GM21737 (cell line): ENCODE data around the gene TFEC.
A peak's percentile ranks its signal among the peaks of the same experiment; 100 is the strongest.
"Not testable (repeated sequence)": the region's sequence is repeated elsewhere in the genome, so short reads cannot be mapped to it uniquely, and the experiment has no call there.

ENCODE experiments used
- ATAC-seq: cut with Tn5 transposase; IDR thresholded peaks from one replicate; pipeline ENCODE4 v1.9.1; 2021; ENCODE audit warnings: mild to moderate bottlenecking, moderate library complexity; ENCODE audit not compliant: unreplicated experiment

The TFEC gene

DNA sequence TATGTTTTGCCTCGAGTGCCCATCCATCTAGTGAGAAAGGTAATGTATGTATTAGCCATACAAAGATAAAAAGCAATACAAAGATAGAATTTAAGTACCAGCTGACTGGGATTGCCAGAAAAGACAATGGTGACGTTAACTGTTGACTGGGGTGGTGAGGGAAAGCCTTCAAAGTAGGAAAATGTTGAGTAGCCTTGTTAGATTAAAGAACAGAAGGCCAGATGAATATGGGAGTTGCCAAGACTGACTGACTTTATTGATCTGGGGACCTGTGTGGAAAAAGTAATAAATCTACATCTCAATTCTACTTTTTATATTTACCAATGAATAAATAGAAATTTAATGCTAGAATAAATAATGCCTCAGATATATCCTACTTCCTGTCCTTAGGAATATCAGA, 97.7 kb downstream of the TFEC start:
- no peak for ATAC-seq

DNA sequence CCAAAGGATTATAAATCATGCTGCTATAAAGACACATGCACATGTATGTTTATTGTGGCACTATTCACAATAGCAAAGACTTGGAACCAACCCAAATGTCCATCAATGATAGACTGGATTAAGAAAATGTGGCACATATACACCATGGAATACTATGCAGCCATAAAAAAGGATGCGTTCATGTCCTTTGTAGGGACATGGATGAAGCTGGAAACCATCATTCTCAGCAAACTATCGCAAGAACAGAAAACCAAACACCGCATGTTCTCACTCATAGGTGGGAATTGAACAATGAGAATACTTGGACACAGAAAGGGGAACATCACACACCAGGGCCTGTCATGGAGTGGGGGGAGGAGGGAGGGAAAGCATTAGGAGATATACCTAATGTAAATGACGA, 100.4 kb downstream of the TFEC start:
- ATAC-seq, result not testable (repeated sequence)

DNA sequence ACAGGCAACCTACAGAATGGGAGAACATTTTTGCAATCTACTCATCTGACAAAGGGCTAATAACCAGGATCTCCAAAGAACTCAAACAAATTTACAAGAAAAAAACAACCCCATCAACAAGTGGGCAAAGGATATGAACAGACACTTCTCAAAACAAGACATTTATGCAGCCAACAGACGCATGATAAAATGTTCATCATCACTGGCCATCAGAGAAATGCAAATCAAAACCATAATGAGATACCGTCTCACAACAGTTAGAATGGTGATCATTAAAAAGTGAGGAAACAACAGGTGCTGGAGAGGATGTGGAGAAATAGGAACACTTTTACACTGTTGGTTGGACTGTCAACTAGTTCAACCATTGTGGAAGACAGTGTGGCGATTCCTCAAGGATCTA, 100.8 kb downstream of the TFEC start:
- ATAC-seq, result not testable (repeated sequence)

DNA sequence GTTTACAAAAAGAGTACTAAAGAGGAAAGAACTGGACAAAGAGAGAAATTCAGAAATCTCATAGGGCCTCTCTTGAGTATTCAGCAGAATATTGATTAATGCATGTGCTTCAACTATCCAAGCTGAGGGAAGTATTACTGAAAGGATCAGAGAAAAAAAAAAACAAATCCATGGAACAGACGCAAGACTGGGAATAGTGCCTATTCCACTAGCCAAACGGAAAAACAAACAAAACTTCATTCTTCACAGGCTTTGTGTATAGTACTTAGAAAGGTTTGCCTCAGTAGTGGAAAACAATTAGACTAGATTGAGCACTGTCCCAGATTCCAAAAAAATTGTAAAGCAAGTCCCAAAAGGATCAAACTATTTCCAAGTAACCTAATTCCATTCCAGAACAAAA, 106.2 kb downstream of the TFEC start:
- ATAC-seq, result no peak

DNA sequence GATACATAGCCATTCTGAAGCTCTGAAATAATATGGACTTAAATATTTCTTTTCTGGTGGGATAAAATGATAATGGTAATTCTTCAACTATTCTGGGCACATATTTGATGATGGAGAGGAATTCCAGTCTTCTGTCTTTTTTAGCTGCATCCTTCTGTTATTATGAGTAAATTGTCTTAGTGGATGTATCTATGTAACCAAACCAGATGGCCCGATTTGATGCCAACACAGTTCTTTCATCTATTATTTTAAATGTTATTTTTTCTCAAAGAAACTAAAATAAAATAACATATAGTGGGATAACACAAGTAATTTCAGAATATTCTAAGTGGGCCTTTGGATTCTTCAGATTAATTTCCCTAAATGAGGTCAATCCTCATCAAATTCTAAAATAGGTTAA, 110.2 kb downstream of the TFEC start:
- ATAC-seq, result no peak

DNA sequence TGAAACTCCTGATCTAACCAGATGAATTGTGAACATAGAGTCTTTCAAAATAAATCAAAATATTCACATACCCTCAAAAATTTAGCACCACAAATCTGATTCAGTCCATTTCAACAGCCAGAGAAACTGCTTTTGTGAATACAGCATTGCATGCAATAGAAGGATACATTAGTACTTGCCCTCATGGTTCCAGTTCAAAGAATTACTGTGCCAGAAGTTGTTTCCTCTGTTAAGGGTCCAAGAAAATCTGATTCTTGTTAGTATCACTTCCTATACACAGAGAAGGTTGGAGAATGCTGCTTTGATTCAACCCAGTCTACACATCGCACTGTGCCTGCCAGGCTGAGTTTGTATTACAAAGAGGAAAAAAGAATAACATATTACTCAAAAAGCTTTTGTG, 115.6 kb downstream of the TFEC start:
- ATAC-seq, result no peak

DNA sequence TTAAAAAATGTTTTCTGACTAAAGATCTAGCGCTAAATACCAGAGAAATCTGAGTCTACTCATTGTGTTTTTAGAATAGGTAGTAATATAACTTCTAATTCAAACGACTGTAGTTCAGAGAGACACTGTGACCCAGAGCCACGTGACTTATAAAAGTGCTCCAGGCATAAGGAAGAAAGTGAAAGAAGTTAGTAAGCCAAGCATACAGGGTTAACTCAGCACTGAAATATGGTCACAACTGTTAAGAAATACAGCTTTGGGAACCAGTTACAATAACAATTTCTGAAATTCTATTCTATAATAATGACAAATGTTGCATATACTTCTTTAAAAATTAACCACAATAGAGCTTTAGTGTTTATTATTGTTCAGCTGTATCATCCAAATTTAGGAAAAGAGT, 119.1 kb downstream of the TFEC start:
- no peak for ATAC-seq

DNA sequence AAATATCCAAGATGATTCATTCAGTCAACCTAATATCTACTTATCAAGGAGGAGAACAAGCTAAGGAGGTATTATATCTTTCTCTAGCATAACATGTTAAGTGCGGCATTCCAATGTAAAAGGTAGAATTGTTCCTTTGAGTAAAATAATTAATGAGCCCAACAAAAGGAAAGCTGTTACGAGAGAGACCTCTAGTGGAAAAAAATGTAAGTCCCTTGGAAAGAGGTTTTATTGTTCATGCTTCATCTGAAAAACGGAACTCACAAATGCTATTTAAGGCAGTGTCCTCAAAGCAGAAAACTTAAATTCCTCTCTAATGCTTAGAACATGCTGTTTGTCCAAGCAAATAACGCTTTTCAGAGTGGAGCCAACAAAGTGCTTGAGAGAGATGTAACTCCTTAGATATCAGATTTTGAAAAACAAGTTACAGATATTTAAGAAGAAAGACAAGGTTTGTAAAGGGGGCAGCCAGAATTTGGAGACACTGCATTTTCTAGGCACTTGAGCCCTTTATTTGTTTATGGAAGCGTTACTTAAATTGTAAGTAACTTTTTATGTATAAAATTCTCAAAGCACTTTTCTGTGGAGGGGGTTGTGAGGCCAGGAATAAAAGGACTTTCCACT, 119.9 kb downstream of the TFEC start:
- ATAC-seq, result peak; percentile 72

DNA sequence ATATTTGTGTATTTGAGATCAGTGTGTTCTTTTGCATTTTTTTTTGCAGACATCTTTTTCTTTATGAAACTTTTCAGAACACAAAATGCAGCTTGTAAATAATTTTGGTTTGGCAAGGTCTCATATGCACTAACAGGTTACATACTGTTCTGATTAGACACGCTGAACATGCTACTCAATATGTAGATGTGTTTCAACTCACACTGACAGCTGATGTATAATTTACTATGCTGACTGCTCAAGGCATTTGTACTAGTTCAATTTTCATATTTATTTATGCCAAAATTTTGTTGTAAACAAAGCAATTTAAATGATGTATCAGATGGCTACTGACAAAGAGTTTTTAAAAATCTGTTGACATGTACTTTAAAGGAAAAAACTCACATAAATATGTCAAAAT, 123.8 kb downstream of the TFEC start:
- ATAC-seq, result no peak

DNA sequence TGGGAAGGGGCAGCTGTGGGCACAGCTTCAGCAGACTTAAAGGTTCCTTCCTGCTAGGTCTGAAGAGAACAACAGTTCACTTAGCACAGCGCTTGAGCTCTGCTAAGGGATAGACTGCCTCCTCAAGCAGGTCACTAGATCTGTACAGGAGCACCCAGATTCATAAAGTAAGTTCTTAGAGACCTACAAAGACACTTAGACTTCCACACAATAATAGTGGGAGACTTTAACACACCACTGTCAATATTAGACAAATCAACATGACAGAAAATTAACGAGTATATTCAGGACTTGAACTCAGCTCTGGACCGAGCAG, 140.9 kb downstream of the TFEC start:
- ATAC-seq, result no peak

DNA sequence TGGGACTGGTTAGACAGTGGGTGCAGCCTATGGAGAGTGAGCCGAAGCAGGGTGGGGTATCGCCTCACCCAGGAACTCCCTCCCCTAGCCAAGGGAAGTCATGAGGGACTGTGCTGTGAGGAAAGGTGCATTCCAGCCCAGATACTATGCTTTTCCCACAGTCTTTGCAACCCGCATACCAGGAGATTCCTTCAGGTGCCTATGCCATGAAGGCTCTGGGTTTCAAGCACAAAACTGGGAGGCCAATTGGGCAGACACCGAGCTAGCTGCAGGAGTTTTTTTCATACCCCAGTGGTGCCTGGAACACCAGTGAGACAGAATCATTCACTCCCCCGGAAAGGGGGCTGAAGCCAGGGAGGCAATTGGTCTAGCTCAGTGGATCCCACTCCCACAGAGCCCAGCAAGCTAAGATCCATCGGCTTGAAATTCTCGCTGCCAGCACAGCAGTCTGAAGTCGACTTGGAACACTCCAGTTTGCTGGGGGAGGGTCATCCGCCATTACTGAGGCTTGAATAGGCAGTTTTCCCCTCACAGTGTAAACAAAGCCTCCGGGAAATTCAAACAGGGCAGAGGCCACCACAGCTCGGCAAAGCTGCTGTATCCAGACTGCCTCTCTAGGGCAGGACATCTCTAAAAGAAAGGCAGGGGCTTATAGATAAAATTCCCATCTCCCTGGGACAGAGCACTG, 141.4 kb downstream of the TFEC start:
- ATAC-seq, result no peak

DNA sequence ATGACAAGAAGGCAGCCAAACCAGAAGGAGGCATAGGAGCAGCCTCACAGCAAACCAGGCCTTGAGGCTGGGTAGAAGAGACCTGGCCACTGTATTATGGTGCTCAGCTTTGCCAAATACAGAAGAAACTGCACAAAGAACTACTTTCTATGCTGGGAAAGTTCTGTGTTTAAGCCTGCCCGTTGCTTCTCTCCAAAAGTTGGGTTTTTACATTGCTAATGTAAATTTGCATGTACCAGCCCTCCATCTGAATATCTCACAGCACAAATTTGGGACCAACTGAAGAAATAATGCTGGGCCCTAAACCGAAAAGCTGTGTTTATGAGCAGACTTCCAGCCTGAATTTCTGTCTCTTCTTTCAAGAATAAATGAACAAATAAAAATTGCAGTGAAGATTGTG, 145.0 kb downstream of the TFEC start:
- no peak for ATAC-seq
